Fibroblast of skin of right biceps (primary cell): Measurements from ENCODE around the gene GUK1.
A peak's percentile ranks its signal among the peaks of the same experiment; 100 is the strongest.
"Not testable (repeated sequence)": the region's sequence is repeated elsewhere in the genome, so short reads cannot be mapped to it uniquely, and the experiment has no call there.

Experiments used
- DNase-seq: peaks from one replicate; pipeline ENCODE4 v3.0.0-alpha.2; 2013

Gene GUK1

DNA sequence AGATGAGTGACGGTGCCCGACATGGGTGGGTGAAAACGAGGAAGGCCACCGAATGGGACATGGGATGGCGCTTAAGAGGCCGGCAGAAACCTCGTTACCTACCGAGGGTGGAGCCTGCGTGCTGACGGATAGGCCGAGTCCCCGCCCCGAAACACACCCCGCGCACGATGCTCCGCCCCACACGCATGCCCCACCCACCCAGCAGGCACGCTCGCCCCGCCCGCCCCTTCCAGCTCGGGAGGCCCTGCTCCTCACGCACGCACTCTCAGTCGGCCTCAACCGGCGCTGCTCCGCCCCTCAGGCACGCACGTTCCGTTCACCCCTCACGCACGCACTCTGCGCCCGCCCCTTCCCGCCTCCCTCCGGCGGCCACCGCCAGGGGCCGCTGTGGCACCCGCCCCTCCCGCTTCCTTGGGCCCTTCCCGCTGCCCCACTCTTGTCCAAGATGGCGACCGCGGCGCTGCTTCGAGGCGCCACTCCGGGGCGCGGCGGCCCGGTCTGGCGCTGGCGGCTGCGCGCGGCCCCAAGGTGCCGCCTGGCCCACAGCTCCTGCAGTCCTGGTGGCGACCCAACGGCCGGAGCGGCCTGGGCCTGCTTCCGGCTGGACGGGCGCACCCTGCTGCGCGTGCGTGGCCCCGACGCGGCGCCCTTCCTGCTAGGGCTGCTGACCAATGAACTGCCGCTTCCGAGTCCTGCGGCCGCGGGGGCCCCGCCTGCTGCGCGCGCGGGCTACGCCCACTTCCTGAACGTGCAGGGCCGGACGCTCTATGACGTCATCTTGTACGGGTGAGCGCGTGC is 25.5 kb downstream of the GUK1 start, which contains the start of gene IBA57:
Gene IBA57 (plus strand): TSS at position 433 of the 798 bp plus-strand sequence. CDS start 13 bp downstream, at position 446.
- DNase-seq, result peak; percentile 99

DNA sequence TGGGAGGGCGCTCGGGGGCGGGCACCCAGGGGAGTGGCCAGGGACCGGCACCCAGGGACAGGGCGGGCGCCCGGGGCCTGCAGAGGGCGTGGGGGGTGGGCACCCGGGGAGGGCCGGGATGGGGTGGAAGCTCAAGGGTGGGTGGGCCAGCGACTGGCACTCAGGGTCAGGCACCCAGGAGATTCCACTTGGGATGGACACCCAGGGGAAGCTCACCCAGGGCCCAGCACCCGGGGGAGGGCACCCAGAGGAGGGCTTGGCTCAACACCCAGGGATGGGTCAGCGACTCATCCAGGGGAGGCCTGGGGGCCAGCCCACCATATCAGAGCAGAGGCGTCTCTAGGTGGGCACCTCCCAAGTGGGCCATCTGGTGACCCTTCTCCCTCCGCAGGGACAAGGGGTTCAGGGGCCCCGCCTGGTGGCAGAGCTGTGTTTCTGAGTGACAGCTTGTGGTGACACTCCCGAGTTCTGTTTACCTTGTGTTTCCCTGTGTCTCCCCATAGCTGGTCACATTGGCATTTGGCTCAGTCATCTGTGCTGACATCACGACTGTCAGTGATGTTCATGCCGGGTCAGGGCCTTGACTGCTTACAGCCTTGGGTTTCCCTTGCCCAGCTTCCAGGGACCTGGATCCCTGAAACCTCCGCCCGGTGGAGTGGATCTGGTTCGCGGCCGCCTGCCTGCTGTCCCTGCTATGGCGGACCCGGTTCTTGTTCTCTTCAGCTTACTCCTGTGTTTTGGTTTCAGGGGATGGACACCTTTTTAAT is 26.3 kb downstream of the GUK1 start:
- DNase-seq, result peak; percentile 61

DNA sequence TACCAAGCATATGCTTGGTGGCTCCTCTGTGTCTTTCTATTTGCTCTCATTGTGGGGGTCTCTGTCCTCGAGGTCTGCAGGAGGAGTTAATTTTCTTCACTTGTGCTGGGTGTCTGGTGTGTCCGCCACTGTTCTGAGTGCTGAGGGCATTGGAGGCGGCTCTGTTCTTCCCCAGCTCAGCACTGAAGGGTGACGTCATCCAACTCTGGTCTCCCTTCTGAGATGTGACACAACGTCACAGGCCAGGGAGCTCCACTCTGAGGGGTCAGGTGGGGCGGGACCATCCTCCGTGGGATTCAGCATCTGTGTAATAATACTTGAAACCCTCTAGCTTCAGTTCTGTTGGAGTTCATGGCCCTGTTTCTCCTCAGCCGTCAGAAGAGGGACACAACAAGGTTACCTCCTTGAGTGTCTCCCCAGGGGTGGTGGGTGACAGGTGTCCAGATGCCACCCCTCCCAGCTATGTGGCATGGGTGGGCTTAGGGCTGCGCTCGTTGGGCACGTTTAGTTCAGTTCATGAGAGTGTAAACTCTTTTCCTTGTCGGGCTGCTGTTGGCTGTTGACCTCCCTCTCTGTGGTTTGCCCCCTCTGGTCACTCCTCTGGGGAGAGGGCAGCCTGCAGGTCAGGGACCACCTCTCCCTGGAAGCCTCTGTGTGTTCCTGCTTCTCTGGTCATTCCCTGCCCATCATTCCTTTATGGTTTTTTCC is 28.6 kb downstream of the GUK1 start:
- DNase-seq, result no peak

DNA sequence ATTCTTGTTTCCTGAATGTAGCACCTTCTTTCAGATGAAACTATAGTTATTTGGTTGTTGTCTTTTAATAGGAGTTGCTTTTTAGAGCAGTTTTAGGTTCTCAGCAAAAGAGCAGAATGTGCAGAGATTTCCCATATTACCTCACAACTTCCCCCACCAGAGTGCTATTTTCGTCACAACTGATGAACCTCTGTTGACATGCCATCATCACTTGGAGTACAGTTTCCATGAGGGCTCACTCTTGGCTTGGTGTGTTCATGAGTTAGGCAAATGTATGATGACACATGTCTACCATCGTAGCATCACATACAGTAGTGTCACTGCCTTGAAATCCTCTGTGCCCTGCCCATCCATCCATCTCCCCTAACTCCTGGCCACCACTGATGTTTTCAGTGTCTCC is 29.3 kb downstream of the GUK1 start:
- DNase-seq, result no peak

DNA sequence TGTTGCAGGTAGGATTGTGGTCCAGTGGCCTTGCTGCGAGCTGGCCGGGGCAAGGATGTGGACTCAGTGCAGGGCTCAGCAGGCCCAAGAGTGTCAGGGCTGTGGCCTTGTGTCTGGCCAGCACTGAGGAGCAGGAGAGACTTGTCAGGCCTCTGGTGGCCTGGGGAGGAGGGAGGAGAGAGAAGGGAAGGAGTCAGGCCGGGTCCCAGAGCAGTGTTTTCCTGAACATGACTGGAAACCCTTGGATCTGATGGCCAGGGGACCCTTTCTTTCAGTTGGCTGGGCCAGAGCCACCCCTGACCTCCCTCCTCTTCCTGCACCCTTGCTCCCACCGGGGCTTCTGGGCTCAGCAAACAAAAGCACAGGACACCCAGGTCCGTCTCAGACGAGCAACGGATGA is 30.6 kb downstream of the GUK1 start:
- DNase-seq, result no peak

DNA sequence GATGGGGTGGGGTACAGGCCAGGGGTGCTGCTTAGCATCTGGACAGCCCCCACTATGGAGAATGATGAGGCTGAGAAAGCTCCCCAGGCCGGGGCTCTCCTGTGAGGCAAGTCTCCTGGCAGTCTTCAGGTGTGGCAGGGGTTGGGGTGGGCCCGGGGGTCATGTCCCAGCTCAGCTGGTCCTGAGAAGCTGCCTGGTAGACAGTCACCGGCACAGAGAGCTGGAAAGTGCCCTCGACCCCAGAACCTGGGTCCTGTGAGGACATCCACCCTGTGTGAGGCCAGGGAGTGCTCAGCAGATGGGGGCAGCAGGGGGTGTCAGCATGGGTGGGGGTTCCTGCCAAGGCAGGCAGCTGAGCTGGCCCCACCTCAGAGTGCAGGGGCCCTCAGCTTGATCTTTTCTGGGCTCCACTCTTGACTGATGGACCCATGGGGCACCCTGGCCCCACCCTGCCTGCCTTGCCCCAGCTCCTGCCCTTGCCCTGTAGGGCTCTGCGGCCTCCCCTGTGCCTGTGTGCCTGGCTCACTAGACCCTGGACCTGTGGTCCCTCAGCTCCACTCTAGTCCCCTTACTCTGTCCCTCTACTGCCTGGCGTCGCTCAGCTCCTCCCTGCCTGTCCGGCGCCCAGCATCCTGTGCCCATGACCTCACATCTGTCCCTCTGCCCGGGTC is 31.3 kb downstream of the GUK1 start:
- no peak for DNase-seq

DNA sequence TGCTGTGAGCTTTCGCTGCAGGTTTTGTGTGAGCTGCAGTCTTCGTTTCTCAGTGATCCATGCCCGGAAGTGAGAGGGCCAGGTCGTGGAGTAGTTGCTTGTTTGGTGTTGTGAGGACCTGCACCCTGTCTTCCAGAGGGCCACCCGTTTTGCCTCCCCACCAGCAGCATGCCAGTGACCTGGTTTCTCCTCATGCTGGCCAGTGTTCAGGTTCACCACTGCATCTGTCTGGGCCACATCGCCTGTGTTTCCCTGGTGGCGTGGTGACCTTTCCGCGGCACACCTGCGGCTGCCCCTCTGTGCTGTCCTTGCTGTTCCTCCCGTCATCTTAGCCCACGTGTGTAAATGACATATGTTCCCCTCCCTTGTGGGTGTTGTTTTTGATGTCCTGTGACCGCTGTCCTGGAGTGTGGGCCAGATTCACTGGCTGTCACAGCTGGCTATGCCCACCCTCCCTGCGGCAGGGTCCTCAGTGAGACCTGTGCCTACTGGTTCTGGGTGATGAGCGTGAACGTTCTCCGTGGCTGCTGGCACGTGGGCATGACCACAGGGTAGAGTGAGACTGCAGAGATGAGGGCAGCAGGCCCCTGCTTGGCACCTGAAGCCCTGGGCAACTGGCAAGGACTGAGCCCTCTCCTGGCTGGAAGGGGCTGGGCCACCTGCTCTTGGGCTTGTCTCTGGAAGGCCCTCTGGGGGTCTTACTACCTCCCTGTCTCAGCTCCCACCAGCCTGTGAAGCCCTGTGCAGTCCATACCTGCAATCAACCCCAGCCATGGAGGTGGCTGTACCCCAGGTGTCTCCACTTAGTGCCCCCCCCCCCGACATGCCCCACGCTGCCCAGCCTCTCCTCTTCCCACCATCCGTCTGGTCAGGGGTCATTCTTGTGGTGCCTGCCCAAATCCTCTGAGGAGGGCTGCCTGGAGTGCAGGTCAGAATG is 32.8 kb downstream of the GUK1 start:
- DNase-seq, result no peak

DNA sequence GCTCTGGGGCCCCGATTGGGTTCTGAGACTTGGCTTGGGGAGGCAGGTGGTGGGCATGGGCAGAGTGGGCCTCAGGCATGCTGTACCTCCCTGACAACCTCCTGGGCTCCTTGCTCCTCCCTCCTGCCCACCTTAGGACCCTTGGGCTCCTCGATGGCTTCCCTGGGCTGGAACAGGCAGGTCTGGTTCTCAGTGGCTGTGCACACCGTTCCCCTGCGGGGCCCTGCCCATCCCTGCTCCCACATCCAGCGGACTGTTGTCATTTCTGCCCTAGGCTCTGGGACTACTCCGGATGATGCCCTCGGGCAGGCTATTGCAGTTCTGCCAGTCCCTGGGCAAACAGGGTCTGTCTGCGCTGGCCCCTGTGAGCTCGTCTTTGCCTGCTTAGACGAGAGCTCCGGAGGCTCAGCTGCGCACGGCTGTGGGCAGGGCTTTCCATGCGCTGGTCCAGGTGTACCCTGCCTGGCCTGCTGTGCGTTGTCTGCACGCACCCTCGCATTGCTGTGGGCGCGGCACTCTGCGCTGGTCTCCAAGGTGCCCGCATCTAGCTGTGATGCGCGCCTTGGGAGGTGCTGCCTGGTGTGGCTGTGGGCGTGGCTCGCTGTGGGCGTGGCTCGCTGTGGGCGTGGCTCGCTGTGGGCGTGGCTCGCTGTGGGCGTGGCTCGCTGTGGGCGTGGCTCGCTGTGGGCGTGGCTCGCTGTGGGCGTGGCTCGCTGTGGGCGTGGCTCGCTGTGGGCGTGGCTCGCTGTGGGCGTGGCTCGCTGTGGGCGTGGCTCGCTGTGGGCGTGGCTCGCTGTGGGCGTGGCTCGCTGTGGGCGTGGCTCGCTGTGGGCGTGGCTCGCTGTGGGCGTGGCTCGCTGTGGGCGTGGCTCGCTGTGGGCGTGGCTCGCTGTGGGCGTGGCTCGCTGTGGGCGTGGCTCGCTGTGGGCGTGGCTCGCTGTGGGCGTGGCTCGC is 33.7 kb downstream of the GUK1 start:
- not testable (repeated sequence) for DNase-seq

DNA sequence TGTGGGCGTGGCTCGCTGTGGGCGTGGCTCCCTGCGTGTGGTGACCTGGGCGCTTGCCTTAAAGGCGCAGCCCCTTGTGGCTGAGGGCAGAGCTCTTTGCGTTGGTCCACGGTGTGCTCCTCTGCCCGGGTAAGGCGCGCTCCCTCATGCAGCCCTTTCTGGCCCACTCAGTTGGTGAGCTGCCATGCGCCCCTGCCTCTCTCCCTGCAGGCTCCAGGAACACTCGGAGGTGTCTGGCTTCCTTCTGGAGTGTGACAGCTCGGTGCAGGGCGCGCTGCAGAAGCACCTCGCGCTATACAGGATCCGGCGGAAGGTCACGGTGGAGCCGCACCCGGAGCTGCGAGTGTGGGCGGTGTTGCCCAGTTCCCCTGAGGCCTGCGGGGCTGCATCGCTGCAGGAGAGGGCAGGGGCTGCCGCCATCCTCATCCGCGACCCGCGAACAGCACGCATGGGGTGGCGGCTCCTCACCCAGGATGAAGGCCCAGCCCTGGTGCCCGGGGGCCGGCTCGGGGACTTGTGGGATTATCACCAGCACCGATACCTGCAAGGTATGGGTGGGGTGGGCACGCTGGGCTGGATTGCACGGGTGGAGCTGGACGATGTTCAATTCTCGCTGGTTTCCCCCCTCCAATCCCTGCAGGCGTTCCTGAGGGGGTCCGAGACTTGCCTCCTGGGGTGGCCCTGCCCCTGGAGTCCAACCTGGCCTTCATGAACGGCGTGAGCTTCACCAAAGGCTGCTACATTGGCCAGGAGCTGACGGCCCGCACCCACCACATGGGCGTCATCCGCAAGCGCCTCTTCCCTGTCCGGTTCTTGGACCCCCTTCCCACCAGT is 34.6 kb downstream of the GUK1 start:
- DNase-seq, result no peak

DNA sequence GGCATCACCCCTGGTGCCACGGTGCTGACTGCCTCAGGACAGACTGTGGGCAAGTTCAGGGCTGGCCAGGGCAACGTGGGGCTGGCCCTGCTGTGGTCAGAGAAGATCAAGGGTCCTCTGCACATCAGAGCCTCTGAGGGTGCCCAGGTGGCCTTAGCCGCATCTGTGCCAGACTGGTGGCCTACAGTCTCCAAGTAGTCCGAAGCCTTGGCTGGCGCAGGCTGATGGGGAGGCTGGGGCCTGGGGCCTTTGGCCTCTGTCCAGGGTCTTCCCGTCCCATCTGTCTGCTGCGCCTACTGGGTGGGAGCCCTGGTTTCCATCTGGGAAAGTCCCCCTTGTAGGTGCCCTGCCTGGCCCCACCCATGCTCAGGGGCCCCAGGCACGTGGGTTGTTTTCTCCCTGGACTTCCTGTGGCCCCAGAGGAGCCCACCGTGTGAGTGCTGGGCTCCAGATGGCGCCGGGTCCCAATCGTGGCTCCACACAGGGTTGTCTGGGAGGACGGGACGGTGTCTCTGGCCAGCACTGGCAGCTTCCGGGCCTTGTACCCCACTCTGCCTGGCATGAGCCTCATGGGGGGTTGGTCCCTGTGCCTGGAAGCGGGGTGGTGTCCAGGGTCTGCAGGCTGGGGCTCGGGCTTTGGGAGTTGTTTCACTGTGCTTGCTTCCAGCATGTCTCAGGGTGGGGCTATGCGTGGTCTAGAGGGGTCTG is 35.4 kb downstream of the GUK1 start:
- no peak for DNase-seq

DNA sequence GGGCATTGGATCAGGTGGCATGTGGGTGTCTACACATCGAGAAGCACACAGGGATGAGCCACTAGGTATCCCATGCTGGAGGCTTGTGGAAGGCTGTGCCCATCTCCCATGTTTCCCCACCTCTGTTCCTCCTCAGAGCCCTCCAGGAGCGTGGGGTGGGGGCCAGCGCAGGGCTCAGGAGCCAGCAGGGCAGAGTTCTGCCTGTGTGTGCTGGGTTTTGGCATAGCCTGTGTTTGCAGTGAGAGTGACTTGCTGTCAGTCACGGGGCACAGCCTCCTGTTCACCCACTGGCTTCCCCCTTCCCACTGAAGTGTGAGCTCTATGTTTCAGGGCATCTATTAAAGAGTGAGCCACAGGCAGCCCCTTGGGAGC is 35.9 kb downstream of the GUK1 start:
- DNase-seq, result no peak

DNA sequence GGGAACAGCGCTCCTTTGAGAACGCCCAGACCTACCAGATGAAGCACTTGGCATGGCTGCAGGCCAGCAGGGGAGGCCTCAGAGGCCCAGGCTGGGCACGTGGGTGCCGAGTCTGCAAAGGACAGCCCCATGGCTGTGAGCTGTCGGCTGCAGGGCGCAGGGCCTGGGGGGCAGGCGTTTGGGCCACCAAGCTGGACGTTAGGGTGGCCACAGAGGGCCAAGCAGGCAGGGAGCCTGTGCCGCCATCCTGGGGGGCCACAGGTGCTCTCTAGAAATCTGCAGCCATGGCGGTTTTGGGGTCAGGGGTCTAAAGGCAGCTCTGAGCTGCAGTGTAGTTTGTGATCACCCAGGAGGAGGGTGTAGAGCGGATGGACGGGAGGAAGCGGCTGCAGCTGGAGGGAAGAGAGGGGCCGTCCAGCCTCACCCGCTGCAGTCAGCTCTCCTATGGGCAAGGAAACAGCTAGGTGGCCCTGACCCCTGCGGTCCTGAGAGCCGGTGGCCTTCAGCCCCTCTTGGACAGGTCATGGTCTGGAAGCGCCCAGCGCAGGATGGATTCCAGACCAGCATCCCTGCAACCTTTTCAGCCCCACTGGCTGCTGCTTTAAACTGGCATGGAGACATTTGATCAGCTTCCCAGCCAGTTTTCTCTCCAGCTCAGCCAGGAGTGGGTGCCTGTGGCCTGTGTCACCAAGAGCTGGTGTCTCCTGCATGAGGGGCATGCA is 36.5 kb downstream of the GUK1 start:
- DNase-seq, result no peak

DNA sequence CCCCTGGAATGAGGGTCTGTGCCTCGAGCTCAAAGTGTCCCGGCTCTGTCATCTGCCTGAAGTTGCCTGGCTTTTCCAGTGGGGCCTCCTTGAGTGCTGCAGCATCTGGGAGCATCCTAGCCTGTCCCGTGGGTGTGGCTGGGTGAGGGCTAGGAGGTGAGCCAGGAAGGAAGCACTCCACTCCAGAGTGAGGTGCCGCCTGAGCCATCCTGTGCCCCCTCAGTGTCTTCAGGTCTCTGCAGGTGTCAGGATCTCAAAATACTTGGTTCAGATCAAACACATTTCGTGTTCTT is 37.0 kb downstream of the GUK1 start:
- no peak for DNase-seq

DNA sequence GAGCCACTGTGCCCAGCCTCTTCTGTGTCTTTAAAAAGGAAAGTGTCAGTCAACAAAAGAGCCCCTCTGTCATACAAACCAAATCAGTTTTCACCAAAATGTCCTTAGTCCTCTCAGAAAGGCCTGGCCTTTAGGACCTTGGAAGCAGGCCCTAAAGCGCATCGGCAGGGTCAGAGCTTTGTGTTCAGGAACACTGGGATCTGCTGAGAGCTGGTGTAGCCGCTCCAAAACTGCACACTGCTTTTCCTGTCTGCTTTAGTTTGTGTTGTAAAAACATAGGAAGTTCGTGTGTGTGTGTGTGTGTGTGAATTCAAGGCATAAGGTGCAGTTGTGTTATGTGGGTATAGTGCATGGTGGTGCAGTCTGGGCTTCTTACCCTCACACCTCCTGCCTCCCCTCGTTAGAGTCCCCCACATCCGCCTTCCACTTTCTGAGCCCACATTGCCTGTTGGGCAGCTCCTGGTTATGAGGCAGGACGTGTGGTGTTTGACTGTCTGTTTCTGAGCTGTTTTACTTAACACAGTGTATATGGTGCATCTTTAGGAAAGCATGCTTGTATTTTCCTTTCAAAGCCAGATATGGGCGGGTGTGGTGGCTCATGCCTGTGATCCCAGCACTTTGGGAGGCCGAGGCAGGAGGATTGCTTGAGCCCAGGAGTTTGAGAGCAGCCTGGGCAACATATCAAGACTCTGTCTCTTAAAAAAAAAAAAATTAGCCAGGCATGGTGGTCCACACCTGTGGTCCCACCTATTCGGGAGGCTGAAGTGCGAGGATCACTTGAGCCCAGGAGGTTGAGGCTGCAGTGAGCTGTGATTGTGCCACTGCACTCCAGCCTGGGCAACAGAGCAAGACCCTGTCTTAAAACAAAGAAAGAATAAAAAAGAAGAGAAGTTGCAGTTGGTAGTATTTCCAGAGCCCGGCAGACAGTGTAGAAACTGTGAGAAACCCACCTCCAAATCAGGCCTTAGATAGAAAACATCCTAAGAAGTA is 37.9 kb downstream of the GUK1 start:
- no peak for DNase-seq

DNA sequence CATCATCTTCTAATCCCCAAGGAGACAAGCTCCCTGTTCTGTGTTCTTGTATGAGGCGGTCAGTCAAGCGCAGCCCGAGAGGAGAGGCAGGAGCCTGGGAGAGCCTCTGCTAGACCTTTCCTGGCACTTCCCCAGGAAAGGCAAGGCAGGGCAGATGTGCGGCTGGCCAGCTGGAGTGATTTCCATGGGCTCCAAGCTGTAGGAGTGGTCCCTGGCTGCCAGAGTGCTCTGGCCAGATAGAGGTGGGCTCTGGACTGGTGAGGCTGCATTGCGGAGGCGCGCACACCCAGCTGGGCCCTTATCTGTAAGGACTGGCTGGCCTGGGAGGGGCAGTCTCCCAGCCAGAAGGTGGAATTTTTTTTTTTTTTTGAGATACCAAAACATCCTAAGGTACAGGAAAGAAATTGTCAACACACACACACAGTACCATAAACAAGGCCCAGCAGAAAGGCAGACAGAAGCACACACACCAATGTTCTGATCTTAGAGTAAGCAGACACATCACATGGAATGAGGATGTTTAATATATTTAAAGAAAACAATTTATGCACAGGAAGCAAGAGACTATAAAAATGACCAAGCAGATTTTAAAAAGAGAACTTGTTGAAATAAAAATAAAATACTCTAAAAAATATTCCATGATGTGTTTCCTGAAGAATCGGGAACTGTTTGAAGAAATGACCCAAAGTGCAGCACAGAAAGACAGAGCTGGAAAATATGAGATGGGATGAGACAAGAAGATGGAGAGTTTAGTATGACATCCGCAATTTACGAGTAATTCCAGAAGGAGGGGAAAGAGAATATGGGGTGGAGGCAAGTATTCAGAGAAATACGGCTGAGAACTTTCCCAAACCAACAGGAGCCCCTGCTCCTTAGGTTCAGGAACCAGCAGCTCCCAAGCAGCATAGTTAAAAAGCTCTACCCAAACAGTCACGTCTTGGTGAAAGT is 38.9 kb downstream of the GUK1 start:
- DNase-seq, result no peak
